NCI-H2107 (cell line): ENCODE data around the gene FIG4.
"Not testable (repeated sequence)": the region's sequence is repeated elsewhere in the genome, so short reads cannot be mapped to it uniquely, and the experiment has no call there.

ENCODE experiments used
- DNase-seq: peaks from one replicate; lab custom pipeline; 2025; lab: John Stamatoyannopoulos, UW

Gene FIG4

DNA sequence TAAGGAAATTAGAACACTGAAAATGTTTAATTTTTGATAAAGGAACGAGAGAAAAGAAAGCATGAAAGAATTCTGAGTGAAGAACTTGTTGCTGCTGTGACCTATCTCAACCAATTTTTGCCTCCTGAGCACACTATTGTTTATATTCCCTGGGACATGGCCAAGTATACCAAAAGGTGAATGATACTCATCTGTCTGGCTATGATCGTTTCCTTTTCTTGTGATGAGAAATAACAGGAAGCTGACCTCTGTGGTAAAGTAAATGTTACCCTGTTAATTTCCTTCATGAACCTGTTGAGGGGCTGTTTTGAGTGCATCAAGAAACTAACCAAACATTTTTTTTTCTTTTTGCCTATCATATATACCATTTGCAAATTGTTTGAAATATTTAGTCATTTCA, 69.1 kb downstream of the FIG4 start:
- DNase-seq: no peak

DNA sequence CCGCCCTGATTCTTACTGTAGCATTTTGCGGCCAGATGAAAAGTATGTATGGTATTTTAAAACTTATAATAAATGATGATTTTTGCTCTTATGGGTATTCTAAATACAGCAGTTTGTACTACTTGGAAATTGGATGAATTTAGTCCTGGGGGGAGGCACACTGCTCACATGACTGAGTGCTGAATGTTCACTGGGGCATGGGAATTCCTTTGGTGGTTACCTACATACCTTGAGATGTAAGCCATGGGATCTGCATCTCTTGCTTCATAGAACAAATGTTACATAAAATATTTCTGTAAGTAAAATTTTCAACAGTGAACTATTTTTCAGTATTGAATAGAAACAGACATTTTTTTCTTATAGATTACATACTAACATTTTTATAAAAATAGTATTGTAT, 71.1 kb downstream of the FIG4 start:
- no peak for DNase-seq

DNA sequence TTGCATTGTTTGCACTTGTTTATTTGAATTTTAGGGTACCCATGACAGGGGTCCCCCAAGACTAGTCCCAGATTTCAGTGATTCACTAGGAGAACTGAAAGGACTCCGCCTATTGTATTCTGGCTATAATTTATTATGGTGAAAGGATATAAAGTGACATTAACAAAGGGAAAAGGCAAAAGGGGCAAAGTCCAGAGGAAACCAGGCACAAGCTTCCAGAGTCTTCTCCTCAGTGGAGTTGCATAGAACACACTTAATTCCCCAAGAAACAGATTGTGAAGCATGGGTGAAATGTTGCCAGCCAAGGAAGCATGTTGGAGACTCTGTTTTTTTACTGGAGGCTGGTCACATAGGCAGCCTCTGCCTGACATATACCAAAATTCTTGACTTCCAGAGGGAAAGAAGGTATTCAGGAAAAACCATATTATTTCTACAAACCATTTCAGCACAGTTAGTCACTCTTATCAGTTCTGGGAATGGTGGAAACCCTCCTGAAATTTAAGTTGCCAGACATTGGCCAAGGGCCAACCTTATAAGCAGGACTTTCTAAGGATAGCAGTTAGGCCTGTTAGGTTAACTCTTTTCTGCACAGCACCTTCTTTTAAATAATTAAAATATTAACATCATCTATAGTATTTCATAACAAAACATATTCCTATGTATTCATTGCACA, 71.8 kb downstream of the FIG4 start:
- DNase-seq: no peak

DNA sequence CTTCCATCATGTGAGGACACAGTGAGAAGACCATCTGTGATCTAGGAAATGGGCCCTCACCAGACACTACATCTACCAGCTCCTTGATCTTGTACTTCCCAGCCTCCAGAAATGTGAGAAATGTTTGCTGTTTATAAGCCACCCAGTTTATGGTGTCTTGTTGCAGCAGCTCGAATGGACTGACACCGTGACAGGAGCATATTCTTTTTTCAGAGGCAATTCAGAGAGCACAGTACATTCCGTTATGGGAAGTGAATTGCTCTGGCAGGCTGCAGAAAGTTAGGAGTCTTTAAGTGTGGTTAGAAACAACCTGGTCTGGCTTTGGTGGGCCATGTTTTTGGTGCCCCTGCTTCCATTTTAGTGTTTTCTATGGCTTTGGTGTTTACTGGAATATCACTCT, 75.1 kb downstream of the FIG4 start:
- no peak for DNase-seq

DNA sequence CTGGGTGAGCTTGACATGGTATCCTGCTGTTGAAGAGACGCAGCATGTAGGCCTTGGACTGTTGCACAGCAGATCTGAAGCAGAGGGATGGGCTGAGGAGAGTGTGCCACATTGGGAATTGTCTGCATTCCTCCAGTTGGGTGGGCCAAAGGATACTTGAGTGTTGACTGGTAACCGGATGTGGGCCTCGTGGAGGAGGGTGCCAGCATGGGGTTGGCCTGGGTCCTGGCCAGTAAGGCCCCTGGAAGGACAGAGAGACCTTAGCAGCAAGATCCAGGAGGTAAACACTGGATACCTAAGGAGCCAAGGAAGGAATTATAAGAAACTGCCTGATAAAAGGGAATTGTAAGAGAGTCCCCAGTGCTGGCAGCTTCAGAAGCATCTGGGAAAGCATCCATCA, 76.9 kb downstream of the FIG4 start:
- no peak for DNase-seq

DNA sequence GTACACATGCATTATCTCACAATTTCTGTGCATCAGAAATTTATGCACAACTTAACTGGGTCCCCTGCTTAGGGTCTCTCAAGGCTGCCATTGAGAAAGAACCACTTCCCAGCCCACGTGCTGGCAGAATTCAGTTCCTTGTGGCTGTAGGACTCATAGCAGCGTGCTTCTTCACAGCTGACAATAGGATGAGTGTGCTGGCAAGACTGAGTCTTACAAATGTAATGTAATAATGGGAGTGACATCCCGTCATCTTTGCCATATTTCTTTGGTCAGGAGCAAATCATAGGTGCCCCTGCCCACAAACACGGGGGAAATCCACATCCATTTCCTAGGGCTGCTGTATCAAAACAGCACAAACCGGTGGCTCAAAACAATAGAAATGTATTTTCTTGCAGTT, 77.4 kb downstream of the FIG4 start:
- DNase-seq: no peak

DNA sequence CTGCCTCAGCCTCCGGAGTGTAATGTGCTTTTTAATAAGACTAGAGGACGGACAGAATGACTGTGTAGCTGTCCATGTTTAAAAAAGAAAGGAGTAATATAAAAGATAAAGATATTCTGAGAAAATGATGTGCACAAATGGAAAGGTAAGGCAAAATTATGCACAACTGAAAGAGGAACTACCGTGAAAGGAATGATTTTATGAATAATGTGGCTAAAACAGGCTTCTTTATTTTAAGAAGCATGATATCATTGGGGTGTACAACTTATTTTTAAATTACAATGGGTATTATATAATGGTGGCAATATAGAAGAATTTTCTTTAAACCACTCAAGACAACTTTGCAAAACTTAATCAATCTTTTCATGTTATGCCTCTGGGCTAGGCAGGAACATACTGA, 78.1 kb downstream of the FIG4 start:
- DNase-seq: no peak

DNA sequence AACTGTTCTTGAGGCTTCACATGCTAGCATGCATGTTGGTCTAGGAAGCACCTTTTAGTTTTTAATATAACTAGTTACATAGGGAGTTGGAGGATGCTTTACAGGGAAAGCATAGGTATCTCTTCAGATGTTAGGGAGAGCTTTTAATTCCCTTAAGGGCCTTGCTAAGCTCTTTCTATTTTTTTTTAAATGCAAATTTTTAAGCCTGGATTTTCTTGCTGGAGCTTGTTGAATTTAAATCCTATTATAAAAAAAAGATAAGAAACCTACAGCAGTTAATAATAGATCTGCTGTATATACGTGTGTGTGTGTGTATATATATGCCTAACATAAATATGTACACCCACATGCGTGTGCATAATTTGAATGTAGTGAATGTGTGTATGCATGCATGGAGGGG, 79.0 kb downstream of the FIG4 start:
- no peak for DNase-seq

DNA sequence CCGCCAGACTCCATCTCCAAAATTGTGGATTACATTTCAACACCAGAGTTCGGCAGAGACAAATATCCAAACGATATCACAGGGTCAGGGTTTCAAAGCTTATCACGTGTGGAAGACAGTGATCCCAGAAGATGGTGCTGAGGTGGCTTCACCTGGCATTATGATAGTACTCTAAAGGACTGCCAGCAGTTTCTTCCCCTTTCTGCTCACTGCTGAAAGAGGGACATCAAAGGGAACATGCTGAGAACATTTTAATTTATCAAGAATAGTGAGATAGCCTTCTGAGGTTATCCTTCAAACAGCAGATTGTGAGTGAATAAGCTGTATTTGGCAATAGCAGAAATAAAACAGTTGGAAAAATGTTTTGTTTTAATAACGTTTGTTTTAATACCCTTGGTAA, 79.7 kb downstream of the FIG4 start:
- DNase-seq: no peak

DNA sequence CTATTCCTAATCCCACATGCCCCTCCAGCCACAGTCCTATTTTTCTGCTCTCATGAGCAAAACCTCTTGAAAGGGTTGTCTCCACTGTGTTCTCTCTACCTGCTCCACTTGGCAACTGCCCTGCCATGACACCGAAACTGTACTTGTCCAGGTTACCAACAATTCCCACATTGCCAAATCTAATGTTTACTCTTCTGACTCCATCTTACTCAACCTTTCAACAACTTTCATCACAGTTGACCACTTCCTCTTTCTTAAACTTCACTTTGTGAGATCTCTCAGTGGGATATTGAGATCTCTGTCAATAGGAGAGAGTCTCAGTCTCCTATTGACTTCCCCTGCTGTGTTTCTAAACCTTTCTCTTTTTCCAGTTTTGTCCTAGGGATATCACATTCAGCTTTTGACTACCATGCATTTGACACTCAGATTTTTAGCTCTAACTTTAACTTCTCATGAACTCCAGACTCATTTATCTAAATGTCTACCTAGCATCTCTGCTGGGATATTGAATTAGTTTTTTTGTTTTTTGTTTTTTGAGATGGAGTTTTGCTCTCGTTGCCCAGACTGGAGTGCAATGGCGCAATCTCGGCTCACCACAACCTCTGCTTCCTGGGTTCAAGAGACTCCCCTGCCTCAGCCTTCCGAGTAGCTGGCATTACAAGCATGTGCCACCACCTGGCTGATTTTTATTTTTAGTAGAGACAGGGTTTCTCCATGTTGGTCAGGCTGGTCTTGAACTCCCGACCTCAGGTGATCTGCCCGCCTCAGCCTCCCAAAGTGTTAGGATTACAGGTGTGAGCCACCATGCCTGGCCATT, 81.1 kb downstream of the FIG4 start:
- not testable (repeated sequence) for DNase-seq

DNA sequence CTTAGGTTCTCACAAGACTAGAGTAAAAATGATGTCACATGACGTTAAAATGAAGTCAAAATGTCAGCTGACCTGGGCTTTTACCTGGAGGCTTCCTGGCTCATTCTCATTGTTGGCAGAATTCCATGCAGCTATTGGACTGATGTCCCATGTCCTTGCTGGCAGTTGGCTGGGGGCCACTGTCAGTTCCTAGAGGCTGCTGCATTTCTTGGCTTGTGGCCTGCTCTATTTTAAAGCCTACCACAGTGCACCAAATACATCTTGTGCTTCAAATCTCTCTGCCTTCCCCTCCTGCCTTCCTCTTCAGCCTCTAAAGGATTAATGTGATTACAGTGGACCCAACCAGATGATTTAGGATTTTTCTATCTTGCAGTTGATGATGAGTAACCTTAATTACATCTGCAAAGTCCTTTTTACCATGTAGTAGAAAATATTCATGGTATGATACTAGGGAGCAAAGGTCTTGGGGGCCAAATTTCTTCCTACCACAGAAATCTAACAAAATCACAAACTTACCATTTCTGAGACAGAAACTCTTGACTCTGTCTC, 81.9 kb downstream of the FIG4 start:
- no peak for DNase-seq

DNA sequence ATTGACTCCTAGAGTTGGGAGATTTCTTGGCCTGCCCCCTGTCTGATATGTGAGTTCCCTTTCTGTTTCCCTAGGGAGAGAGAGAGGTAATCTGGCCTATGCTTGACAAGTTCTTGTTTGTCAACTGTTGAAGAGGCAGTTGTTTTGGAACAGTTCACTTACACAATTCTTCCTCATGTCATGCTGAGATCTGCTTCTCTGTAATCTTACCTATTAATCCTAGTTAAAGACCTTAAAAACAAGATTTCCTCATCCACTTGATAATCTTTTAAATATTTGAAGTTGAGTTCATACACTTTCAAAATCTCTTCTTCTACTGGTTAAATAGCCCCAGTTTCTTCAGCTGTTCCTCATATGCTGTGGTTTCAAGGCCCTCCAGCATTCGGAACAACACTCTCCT, 89.9 kb downstream of the FIG4 start:
- no peak for DNase-seq

DNA sequence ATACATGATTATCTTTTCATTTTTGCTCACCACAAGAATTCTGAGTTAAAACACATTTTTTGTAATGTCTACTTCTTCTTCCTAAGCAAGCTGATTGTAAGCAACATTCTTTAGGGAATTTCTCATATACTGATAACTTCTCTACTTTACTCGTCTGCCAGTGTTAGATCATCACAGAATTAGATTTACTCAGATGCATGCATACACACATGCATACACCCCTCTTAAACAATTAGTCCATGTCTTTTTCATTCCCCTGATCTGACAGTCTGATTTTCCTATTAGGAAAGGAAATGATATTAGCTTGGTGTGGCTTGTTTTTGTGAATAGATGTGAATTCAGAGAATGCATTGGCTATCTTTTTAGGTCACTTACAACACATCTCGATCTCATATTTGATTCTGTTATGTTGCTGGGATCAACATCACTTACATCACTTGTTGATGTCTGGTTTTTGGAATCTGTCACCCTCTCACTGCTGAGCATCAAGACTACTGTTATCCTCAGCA, 91.4 kb downstream of the FIG4 start:
- DNase-seq: no peak

DNA sequence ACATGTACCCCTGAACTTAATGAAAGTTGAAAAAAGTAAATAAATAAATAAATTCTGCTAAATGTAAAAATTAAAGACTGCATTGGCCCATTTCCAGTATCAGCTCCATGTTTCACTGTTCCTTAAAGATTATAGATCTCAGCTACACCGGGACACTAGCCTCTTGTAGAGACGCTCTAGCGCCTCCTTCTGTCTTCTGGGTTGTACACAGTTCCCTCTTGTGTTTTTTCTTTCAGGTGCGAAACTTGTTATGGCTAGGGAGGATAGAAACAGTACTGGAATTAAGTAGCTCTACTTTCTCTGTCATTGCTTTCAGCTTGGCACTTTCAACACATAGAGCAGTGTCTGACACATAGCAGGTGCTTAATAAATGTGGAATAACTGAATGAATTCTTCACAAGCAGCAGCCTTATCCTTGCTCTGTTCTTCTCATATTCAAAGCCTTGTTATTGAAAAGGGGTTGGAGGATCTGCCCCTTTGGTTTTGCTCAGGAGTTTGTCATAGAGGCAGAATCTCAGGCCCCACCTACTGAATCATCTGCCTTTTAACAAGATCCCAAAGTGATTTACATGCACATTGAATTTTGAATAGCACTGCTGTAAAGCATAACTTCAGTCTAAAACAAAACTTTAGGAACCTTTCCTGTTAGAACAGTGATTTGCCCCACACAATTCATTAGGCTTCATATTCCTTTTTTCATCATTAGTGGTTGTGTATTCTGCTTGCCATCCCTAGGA, 92.3 kb downstream of the FIG4 start:
- DNase-seq: no peak

DNA sequence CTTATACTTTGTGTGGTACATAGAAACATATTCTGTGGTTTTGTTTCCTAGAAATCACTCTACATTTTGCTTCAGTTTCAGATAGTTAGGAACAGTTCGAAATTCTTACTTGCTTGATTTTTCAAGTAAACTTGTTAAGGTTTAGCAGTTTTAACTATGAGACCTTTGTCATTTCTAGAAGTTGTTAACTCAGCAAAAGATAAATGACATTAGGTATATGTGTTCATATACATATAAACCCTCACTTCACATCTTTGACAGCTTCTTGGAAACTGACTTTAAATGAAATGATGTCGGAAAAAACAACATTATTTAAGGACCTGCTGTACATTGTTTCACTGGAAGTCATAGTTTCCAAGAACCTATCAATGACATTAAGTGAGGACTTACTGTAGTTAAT, 96.2 kb downstream of the FIG4 start:
- DNase-seq: no peak

DNA sequence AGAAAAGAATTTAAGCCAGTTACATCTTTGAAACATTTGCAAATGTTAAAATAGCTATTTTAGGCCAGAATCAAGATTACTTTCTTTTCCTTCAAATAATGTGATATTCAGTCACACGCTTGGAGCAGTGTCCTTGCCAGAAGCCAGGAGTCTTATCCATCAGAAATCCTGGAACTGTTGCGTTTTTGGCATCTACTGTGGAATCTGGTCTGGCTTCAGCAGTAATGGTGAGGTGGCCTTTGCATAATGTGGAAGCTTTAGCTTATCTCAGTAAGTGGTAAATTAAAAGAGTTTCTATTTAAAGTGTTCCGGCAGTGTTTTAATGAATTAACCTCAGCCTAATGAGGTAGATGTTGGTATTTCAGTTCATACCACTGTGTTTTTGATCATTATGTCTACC, 97.6 kb downstream of the FIG4 start:
- DNase-seq: no peak

DNA sequence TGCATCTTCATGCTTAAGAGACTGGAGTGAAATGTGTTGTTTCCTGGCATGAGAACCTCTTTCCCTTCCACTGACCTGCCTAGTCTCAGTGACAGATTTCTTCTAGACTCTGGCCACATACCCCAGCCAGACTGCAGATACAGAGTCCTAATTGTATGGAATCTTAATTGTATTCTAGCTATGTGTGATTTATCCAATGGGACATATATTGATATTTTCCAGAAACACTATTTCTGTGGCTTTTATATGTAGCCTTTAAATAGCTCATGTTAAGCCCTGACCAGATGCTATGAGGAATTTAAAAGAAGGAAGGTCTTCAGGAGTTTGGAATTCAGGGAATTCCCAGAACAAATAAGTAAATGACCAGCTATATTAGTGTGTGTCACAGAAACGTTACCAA, 99.0 kb downstream of the FIG4 start:
- no peak for DNase-seq

DNA sequence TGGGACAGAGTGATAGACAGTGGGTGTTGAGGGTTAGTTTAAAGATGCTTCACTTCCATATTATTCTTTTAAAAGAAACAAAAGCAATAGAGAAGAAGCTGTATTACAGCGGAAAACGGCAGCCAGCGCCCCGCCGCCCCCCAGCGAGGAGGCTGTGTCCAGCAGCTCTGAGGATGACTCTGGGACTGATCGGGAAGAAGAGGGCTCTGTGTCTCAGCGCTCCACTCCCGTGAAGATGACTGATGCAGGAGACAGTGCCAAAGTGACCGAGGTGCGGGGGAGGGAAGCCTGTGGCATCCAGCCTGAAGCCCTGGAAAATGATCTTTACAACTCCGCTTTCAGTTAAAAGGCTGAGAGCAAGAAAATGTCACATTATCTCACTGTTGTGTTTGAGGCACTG, 100.2 kb downstream of the FIG4 start:
- DNase-seq: no peak

DNA sequence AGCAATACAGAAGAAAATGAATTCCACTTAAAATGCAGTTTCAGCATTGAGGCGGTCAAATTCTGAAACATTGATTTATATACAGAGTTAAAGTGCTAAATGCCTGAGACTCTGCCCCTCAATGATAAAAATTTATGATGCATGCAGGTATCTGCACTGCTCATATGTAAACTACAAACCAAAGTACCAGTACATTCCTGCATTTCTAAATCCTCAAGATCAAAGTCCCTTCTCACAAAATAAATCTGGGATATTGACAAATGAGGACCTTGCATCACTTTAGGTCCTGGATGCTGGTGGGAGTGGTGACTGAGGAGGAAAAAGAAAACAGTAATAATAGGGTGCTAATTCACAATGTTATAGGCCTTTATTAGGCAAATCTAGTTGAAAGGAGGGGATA, 101.9 kb downstream of the FIG4 start:
- DNase-seq: no peak

DNA sequence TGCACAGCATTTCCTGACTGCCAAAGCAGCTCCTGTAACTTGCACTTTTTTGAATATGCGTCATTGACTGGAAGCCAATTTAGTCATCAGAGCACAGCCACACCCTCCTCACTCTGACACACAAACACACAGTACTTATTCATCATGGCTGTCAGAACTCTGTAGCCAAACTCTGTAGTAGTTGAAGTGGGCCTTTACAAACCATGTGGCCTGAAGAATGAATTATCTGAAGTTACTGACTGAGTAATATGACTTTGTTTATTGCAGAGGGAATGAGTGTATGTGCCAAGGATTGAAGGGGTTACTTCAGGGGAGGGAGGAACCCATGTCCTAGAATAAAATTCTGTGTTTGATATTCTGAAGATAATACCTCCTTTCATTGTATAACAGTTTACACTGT, 102.7 kb downstream of the FIG4 start:
- DNase-seq: no peak

DNA sequence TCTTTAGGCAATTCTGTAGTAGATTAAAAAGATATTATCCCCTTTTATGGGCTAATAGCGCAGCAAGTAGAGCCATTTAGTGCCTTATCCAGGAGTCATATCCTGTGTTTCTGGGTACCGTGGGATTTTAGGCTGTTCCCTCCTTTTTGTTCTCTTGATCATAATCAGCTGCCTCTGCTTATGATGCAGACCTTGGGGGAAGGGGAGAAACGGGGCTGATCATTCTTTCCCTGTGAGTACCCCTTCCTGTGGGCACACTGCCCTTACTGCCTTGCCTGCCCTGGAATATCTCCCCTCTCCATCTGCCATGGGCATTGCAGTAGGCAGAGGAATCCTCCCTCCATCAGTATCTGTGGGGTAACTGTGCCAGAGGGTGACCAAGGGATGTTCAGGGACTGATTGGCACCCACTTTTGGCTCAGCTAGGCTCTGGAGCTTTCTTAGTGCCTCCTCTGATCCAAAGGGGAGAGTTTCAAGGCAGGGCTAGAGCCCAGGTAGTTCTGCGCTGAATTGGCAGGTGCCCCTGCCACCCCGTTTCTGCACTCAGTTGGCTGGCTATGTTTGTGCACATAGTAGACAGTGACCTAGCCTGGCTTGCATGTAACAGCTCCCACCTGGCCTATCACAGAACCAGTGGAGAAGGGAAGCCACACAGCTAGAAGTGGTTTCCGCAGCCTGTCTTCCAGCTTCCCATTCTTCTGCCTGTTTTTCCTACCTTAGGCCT, 103.3 kb downstream of the FIG4 start:
- DNase-seq: no peak

DNA sequence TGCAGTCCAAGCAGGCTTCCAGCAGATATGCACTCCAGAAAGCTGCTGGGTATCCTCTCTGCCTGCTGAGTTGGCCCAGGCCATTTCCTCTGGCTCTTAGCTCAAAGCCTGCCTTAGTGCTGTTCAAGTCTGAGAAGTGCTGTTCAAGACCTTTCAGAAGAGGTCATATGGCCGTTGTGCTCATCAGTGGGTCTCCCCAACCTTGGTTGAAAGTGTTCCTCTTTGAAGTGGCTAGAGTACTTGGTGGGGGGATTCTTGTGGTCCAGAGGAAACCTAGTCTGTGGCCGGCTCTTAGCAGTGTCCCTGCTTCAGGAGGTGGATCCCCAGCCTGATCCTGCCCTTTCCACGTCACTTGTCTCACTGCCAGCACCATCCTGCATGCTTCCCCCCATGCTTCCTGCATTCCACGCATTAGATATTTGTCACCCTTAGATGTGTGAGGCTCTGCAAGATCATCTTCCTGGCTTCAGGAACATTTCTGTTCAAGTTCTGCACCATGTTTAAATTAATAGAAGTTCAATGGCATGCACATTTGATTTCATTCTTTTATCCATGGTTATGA, 105.0 kb downstream of the FIG4 start:
- DNase-seq: no peak
